WERI-Rb-1 (cell line): ENCODE results near the gene TCIRG1.
A peak's percentile ranks its signal among the peaks of the same experiment; 100 is the strongest.

ENCODE experiments used
- DNase-seq: peaks from one replicate; pipeline ENCODE4 v3.0.0-alpha.2; 2020
- H3K27ac ChIP-seq: fragments of 250-450 bp; sonication (Bioruptor Pico); 2 replicates; pipeline ENCODE4 v1.5.1; 2020; ENCODE audit warnings: mild to moderate bottlenecking, moderate library complexity
- H3K27me3 ChIP-seq: fragments of 250-450 bp; sonication (Bioruptor Pico); 2 replicates; pipeline ENCODE4 v1.5.1; 2021; ENCODE audit warnings: mild to moderate bottlenecking, low read depth, moderate library complexity; ENCODE audit not compliant: insufficient read depth, severe bottlenecking
- H3K36me3 ChIP-seq: fragments of 250-450 bp; sonication (Bioruptor Pico); 2 replicates; pipeline ENCODE4 v1.5.1; 2020; ENCODE audit warnings: mild to moderate bottlenecking, moderate library complexity
- H3K4me3 ChIP-seq: 2 replicates; pipeline ENCODE4 v1.5.1; 2011; ENCODE audit warnings: low read depth, mild to moderate bottlenecking, control low read depth, low read length
- H3K9me3 ChIP-seq: fragments of 250-450 bp; sonication (Bioruptor Pico); 2 replicates; pipeline ENCODE4 v1.5.1; 2021; ENCODE audit warnings: mild to moderate bottlenecking, moderate library complexity; ENCODE audit not compliant: severe bottlenecking
- CTCF ChIP-seq: IDR thresholded peaks from 2 replicates; pipeline ENCODE4 v1.5.1; 2011; ENCODE audit warnings: low read depth, mild to moderate bottlenecking, control low read depth, inconsistent platforms, low read length

Gene TCIRG1

GRCh38 chr11:68031144-68031464, 7.7 kb upstream of the TCIRG1 start:
- Histone ChIP-seq H3K36me3 (peaks cover 26% of the 10 kb centered on the region), H3K4me3 (peak overlapping the region; percentile 74), H3K27ac (peak overlapping the region; percentile 98), H3K9me3 (no peaks in the 10 kb centered on the region), H3K27me3 (no peaks in the 10 kb centered on the region)
- TF ChIP-seq CTCF: no peak
- no peak for DNase-seq

- DNase-seq: no peak
- Histone ChIP-seq H3K4me3 (no peak overlapping the region), H3K9me3 (no peaks in the 10 kb centered on the region), H3K27ac (no peak overlapping the region), H3K27me3 (no peaks in the 10 kb centered on the region), H3K36me3 (peaks cover 26% of the 10 kb centered on the region)
- no peak for TF ChIP-seq CTCF
Measured at GRCh38 chr11:68032003-68032402, 6.8 kb upstream of the TCIRG1 start.

- no peaks in the 10 kb centered on the region for H3K9me3 ChIP-seq
- TF ChIP-seq CTCF: no peak
- no peak for DNase-seq
- H3K27me3 ChIP-seq: no peaks in the 10 kb centered on the region
- no peak overlapping the region for H3K27ac ChIP-seq
- H3K36me3 ChIP-seq: peaks cover 26% of the 10 kb centered on the region
- H3K4me3 ChIP-seq: no peak overlapping the region
Measured at GRCh38 chr11:68032997-68033707, 5.7 kb upstream of the TCIRG1 start.

- no peak for TF ChIP-seq CTCF
- Histone ChIP-seq H3K9me3 (no peaks in the 10 kb centered on the region), H3K36me3 (peaks cover 26% of the 10 kb centered on the region), H3K27me3 (no peaks in the 10 kb centered on the region), H3K27ac (no peak overlapping the region), H3K4me3 (no peak overlapping the region)
- DNase-seq: no peak
Measured at GRCh38 chr11:68033708-68034045, 5.1 kb upstream of the TCIRG1 start.

GRCh38 chr11:68035266-68035876, 3.5 kb upstream of the TCIRG1 start:
- H3K9me3 ChIP-seq: no peaks in the 10 kb centered on the region
- no peaks in the 10 kb centered on the region for H3K27me3 ChIP-seq
- TF ChIP-seq CTCF: no peak
- DNase-seq: no peak
- H3K27ac ChIP-seq: no peak overlapping the region
- H3K36me3 ChIP-seq: peaks cover 26% of the 10 kb centered on the region
- H3K4me3 ChIP-seq: no peak overlapping the region

GRCh38 chr11:68036141-68036716, 2.6 kb upstream of the TCIRG1 start:
- H3K36me3 ChIP-seq: peaks cover 20% of the 10 kb centered on the region
- TF ChIP-seq CTCF: no peak
- H3K4me3 ChIP-seq: no peak overlapping the region
- H3K9me3 ChIP-seq: no peaks in the 10 kb centered on the region
- DNase-seq: no peak
- no peak overlapping the region for H3K27ac ChIP-seq
- H3K27me3 ChIP-seq: no peaks in the 10 kb centered on the region
